Measurements from ENCODE around the gene PLCH2.

DNA sequence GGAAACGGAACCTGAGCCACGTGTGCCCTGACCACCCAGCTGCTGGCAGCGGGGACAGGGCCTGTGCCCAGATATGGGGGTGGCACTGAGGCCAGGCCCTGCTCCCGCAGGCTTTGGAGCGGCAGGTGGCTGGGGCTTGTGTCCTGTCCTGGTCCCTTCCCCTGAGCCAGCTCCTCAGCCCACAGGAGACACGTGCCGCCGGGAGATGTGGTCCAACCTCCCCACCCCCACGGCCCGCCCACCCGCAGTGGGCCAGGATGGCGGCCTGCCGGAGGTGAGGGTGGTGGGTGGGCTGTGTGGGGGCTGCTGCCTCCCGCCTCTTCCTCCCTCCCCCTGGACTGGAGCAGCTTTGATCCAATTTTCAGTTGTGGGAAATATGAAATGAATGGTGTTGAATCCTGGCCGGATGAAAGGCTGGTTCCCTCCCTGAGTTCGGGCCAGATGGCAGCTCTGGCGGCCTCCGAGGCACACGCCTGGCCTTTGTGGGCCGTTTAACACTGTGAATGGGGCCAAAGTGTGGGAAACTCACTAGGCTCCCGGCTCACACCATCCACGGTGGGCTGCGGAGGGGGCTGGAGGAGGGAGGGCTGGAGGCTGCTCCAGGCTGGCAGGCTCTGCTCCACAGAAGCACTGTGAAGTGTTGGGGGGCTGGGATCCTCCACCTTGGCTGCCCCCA is 56.5 kb downstream of the PLCH2 start:
- TF ChIP-seq, protein P1, sequence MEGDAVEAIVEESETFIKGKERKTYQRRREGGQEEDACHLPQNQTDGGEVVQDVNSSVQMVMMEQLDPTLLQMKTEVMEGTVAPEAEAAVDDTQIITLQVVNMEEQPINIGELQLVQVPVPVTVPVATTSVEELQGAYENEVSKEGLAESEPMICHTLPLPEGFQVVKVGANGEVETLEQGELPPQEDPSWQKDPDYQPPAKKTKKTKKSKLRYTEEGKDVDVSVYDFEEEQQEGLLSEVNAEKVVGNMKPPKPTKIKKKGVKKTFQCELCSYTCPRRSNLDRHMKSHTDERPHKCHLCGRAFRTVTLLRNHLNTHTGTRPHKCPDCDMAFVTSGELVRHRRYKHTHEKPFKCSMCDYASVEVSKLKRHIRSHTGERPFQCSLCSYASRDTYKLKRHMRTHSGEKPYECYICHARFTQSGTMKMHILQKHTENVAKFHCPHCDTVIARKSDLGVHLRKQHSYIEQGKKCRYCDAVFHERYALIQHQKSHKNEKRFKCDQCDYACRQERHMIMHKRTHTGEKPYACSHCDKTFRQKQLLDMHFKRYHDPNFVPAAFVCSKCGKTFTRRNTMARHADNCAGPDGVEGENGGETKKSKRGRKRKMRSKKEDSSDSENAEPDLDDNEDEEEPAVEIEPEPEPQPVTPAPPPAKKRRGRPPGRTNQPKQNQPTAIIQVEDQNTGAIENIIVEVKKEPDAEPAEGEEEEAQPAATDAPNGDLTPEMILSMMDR (IDR thresholded peaks at IDR 0.05): no peak
- no peak for TF ChIP-seq POLR2A (IDR thresholded peaks at IDR 0.05)
